GM08714 (cell line): ENCODE data around the gene GFI1.

ENCODE experiments used
- H3K4me3 ChIP-seq: fragments of 200-500 bp; sonication (Bioruptor generic); 2 replicates; pipeline ENCODE4 v1.5.1; 2014; ENCODE audit warnings: mild to moderate bottlenecking, low read length, inconsistent platforms
- ZNF274 ChIP-seq: IDR thresholded peaks from 2 replicates; pipeline ENCODE4 v1.6.1; 2012; ENCODE audit warnings: mild to moderate bottlenecking, low read depth, low read length

The GFI1 gene

DNA sequence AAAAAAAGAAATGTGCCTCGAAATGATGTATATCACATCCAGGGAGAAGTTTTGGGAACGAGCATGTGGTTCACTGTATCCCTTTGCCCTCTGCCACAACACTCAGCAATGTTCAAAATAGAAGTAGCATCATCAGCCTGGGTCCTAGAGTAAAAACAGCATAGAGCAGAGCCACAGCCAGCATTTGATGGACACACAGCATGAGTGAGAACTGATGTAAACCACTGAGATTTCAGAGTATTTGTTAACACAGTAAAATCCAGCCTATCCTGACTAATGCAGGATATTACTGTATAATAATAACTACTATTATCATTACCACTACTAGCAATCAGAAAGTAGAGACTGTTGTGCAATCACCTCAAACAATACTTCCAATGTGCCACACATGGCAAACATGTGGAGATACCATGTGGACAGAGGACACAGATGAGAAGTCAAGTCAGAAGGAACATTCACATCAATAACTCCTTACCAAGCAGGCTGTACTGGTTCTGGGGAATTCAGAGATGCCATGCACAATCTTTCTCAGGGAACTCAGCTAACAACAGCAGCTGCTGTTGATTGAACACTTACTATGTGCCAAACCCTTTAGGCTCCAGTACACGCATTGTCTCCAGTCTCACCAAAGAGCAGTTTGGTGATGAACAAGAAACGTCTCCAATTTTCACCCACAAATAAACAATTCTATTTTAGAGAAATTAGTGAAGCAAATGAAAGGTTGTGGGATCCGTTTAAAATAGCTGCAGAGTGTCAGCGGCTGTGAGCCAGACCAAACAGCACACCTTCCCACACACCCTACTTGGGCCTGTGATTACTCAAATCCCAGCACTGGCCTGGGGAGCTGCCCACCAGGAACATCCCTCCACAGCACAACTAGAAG is 16.6 kb upstream of the GFI1 start:
- no peak for TF ChIP-seq ZNF274
- peak overlapping the region; percentile 3; the same call in 1 of the 2 replicates for H3K4me3 ChIP-seq

GRCh38 chr1:92502247-92502646 is 15.5 kb upstream of the GFI1 start:
- no peak overlapping the region for H3K4me3 ChIP-seq
- TF ChIP-seq ZNF274: no peak

GRCh38 chr1:92500552-92500951 is 13.8 kb upstream of the GFI1 start:
- no peak overlapping the region for H3K4me3 ChIP-seq
- TF ChIP-seq ZNF274: no peak

DNA sequence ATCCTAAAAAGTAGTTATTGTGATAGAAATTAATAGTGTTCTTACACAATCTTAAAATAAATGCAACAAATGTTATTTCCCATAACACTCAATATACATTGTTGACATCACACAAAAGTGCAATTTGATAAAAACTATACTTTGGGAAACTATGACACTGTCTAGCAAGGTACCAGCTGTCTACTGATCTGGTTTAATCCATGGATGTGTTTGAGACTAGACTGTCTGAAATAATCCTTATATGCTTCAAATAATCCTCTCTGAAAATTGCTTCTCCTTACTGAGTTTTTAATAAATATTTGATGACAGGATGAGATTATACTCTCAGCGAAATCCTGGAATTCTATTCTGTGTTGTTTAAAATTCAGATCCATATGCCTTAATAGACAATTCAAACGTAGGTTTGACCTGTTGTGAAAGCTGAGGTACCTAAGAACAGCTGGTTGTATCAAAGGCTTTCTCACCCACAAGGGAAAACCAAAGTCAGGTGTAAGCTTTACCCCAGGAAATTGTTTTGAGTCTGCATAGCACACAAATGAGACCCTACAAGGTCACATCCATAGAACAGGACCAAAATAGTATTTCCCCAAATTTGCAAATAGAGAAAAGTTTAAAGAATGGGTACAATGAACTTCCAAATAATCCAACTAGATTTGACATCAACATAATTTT is 8.8 kb upstream of the GFI1 start:
- TF ChIP-seq ZNF274: no peak
- no peak overlapping the region for H3K4me3 ChIP-seq

DNA sequence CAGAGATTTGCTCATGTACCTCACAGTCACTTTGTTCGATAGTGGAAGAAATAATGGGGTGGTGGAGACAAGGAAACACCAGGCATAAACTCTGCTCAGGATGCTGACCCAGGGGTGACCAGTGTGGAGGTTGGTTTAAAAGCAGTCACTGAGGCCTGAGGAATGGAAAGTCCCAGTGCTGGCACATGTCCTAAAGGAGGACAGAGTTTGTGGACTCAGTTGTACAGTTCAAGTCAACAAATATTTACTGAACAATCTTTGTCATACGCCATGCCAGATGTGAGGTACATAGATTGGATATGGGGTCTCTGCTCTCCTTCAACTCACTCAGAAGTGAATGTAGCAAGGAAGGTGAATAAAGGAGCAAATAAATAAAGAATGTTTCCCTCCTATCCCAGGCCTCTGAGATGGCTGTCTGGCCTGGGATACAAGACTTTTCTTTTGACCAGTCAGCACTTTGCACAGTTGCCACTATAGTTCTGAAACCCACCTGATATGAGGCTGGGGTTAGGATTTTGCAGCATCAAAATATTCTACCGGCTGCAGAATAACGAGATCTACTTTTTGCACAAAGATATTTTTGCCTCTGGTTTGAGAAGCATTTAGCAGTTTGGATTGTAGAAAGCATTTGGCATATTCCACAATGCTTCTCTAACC is 7.9 kb upstream of the GFI1 start:
- H3K4me3 ChIP-seq: no peak overlapping the region
- TF ChIP-seq ZNF274: no peak

DNA sequence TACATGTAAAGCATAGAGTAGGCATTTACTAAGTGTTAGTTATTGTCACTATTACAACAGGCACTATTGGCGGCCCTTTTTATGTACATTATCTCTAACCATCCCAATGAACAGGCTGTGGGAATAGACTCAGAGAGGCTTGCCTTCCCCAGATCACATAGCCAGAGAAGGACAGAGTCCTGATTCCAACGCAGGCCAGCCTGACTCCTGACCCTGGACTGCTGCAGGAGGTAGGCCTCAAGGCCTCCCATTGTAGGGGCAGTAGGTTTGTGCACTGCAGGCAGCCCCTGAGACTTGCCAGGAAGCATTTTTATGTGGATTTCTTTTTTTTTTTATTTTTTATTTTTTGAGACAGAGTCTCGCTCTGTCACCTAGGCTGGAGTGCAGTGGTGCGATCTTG is 6.4 kb upstream of the GFI1 start:
- no peak for TF ChIP-seq ZNF274

GRCh38 chr1:92488832-92489231 is 2.1 kb upstream of the GFI1 start:
- no peak overlapping the region for H3K4me3 ChIP-seq
- no peak for TF ChIP-seq ZNF274

More for the DNA sequence above, 6.4 kb upstream of the GFI1 start:
- no peak overlapping the region for H3K4me3 ChIP-seq

- no peak overlapping the region for H3K4me3 ChIP-seq
- TF ChIP-seq ZNF274: no peak
These were observed 1.7 kb upstream of the GFI1 start for GRCh38 chr1:92488416-92488815.

- peak overlapping the region; percentile 74; the same call in 1 of the 2 replicates for H3K4me3 ChIP-seq
- no peak for TF ChIP-seq ZNF274
These were observed 417 bp upstream of the GFI1 start for GRCh38 chr1:92487078-92487605.

GRCh38 chr1:92485381-92486250 is 1.1 kb downstream of the GFI1 start:
- TF ChIP-seq ZNF274: no peak
- H3K4me3 ChIP-seq: peak overlapping the region; percentile 74

GRCh38 chr1:92484472-92485380 is 2.0 kb downstream of the GFI1 start:
- peak overlapping the region; percentile 74 for H3K4me3 ChIP-seq
- no peak for TF ChIP-seq ZNF274

- no peak for TF ChIP-seq ZNF274
- H3K4me3 ChIP-seq: peak overlapping the region; percentile 74
These were observed 2.9 kb downstream of the GFI1 start for GRCh38 chr1:92483610-92484471.
